Mesenchymal stem cell (in vitro differentiated cells and primary cell): ENCODE results near the gene SNAP47.

ENCODE experiments used
- DNase-seq: peaks from one replicate; pipeline ENCODE4 v3.0.0-alpha.2; 2013
- H2AFZ ChIP-seq: one replicate; pipeline ENCODE4 v1.6.1; 2013; ENCODE audit warnings: low read depth, mild to moderate bottlenecking, control low read depth, inconsistent platforms, low read length, moderate library complexity
- H2AK5ac ChIP-seq: 2 replicates; pipeline ENCODE4 v1.6.1; 2013; ENCODE audit warnings: low read length, moderate library complexity, mild to moderate bottlenecking, inconsistent platforms; ENCODE audit not compliant: severe bottlenecking
- H2BK120ac ChIP-seq: one replicate; pipeline ENCODE4 v1.6.1; 2013; ENCODE audit warnings: low read depth, mild to moderate bottlenecking, inconsistent platforms, low read length, moderate library complexity
- H2BK12ac ChIP-seq, 2 experiments: one replicate each; pipeline ENCODE4 v1.6.1; 2013; ENCODE audit warnings: inconsistent platforms in 2 of 2, low read length in 2 of 2, mild to moderate bottlenecking in 2 of 2, moderate library complexity in 2 of 2, control low read depth in 1 of 2
- H2BK15ac ChIP-seq: one replicate; pipeline ENCODE4 v1.6.1; 2013; ENCODE audit warnings: mild to moderate bottlenecking, low read depth, inconsistent platforms; ENCODE audit not compliant: poor library complexity, severe bottlenecking
- H2BK5ac ChIP-seq: 2 replicates; pipeline ENCODE4 v1.6.1; 2013; ENCODE audit warnings: low read depth, mild to moderate bottlenecking, low read length, control low read depth, inconsistent platforms; ENCODE audit not compliant: poor library complexity, severe bottlenecking
- H3K14ac ChIP-seq, 2 experiments: one replicate each; pipeline ENCODE4 v1.6.1; 2013; ENCODE audit warnings: inconsistent platforms in 2 of 2, low read length in 2 of 2, control low read depth in 1 of 2, mild to moderate bottlenecking in 1 of 2, moderate library complexity in 1 of 2
- H3K18ac ChIP-seq, 2 experiments: one replicate each; pipeline ENCODE4 v1.6.1; 2013; ENCODE audit warnings: inconsistent platforms in 2 of 2, low read length in 2 of 2, control low read depth in 1 of 2, low read depth in 1 of 2, mild to moderate bottlenecking in 1 of 2
- H3K23ac ChIP-seq, 2 experiments: one replicate each; pipeline ENCODE4 v1.6.1; 2013; ENCODE audit warnings: inconsistent platforms in 2 of 2, low read length in 2 of 2, mild to moderate bottlenecking in 2 of 2, moderate library complexity in 2 of 2, control low read depth in 1 of 2
- H3K27ac ChIP-seq: 2 replicates; pipeline ENCODE4 v1.5.1; 2013; ENCODE audit warnings: mild to moderate bottlenecking, moderate library complexity, low read length, control low read depth, inconsistent platforms; ENCODE audit not compliant: poor library complexity, severe bottlenecking
- H3K27me3 ChIP-seq, 2 experiments: 2 replicates each; pipeline versions ENCODE4 v1.6.1 to v1.7.0; 2013; ENCODE audit warnings: low read length in 2 of 2, mild to moderate bottlenecking in 2 of 2, moderate library complexity in 2 of 2, control low read depth in 1 of 2, inconsistent platforms in 1 of 2; ENCODE audit not compliant: control insufficient read depth in 1 of 2, insufficient read depth in 1 of 2
- H3K36me3 ChIP-seq, 2 experiments: 2 replicates each; pipeline versions ENCODE4 v1.6.1 to v1.7.0; 2013; ENCODE audit warnings: low read length in 2 of 2, control low read depth in 1 of 2, inconsistent platforms in 1 of 2, low read depth in 1 of 2, mild to moderate bottlenecking in 1 of 2; ENCODE audit not compliant: insufficient read depth in 2 of 2, control insufficient read depth in 1 of 2
- H3K4ac ChIP-seq, 2 experiments: one replicate each; pipeline ENCODE4 v1.6.1; 2013; ENCODE audit warnings: inconsistent platforms in 2 of 2, low read length in 2 of 2, mild to moderate bottlenecking in 2 of 2, moderate library complexity in 2 of 2, control low read depth in 1 of 2, low read depth in 1 of 2
- H3K4me1 ChIP-seq: 2 replicates; pipeline ENCODE4 v1.6.1; 2013; ENCODE audit warnings: low read depth, low read length, control low read depth; ENCODE audit not compliant: control insufficient read depth, insufficient read depth
- H3K4me2 ChIP-seq: 2 replicates; pipeline ENCODE4 v1.6.1; 2013; ENCODE audit warnings: low read length, mild to moderate bottlenecking, inconsistent platforms; ENCODE audit not compliant: poor library complexity, severe bottlenecking
- H3K4me3 ChIP-seq, 2 experiments: 2 replicates each; pipeline versions ENCODE4 v1.5.1 to v1.7.0; 2013; ENCODE audit warnings: low read length in 2 of 2, mild to moderate bottlenecking in 2 of 2, control low read depth in 1 of 2, low read depth in 1 of 2; ENCODE audit not compliant: insufficient read depth in 1 of 2
- H3K79me1 ChIP-seq: replicated peaks from 2 replicates; pipeline ENCODE4 v1.6.1; 2013; ENCODE audit warnings: mild to moderate bottlenecking, control low read depth, low read length, inconsistent platforms; ENCODE audit not compliant: poor library complexity, severe bottlenecking
- H3K9ac ChIP-seq: 2 replicates; pipeline ENCODE4 v1.7.0; 2013; ENCODE audit warnings: mild to moderate bottlenecking, low read length, moderate library complexity
- H3K9me3 ChIP-seq: 2 replicates; pipeline ENCODE4 v1.7.0; 2013; ENCODE audit warnings: mild to moderate bottlenecking, low read length; ENCODE audit not compliant: control insufficient read depth
- H4K8ac ChIP-seq: one replicate; pipeline ENCODE4 v1.6.1; 2013; ENCODE audit warnings: inconsistent platforms, mild to moderate bottlenecking, low read length, moderate library complexity
- H4K91ac ChIP-seq: one replicate; pipeline ENCODE4 v1.6.1; 2013; ENCODE audit warnings: mild to moderate bottlenecking, low read length, inconsistent platforms
- WGBS: methylation state at CpG from one replicate; pipeline ENCODE4 v1.1.7; 2013; ENCODE audit warnings: mixed read lengths; 5-methylcytosine and 5-hydroxymethylcytosine counted together

The SNAP47 gene

GRCh38 chr1:227757781-227758180, 22.5 kb downstream of the SNAP47 start:
- H3K27me3 ChIP-seq: no peaks in the 10 kb centered on the region
- H2BK120ac ChIP-seq: no peak overlapping the region
- H3K4me2 ChIP-seq: no peak overlapping the region
- no peak overlapping the region for H3K9ac ChIP-seq
- H2BK12ac ChIP-seq: no peak overlapping the region
- peaks cover 36 to 38% of the 10 kb centered on the region in 2 experiments for H3K36me3 ChIP-seq
- no peak overlapping the region for H3K14ac ChIP-seq
- H3K9me3 ChIP-seq: no peaks in the 10 kb centered on the region
- H4K8ac ChIP-seq: no peak overlapping the region
- no peak overlapping the region for H2BK15ac ChIP-seq
- H3K4me1 ChIP-seq: peaks cover 33% of the 10 kb centered on the region
- no peak overlapping the region for H3K4ac ChIP-seq
- H2BK5ac ChIP-seq: no peak overlapping the region
- H4K91ac ChIP-seq: no peak overlapping the region
- H3K79me1 ChIP-seq: peaks cover 54% of the 10 kb centered on the region
- DNase-seq: no peak
- no peak overlapping the region for H3K27ac ChIP-seq
- peak overlapping the region; percentile 0 for H2AK5ac ChIP-seq
- no peak overlapping the region for H3K4me3 ChIP-seq
- H3K23ac ChIP-seq: no peak overlapping the region
- 80% methylated on average over 2 of the region's 2 CpGs for WGBS
- H2AFZ ChIP-seq: no peak overlapping the region
- H3K18ac ChIP-seq: no peak overlapping the region

GRCh38 chr1:227758366-227758765, 23.1 kb downstream of the SNAP47 start:
- H4K8ac ChIP-seq: no peak overlapping the region
- 90% methylated on average over 6 of the region's 6 CpGs for WGBS
- H2BK120ac ChIP-seq: no peak overlapping the region
- H2AFZ ChIP-seq: no peak overlapping the region
- H3K14ac ChIP-seq: no peak overlapping the region
- H3K9me3 ChIP-seq: no peaks in the 10 kb centered on the region
- H2BK5ac ChIP-seq: no peak overlapping the region
- no peak overlapping the region for H2BK15ac ChIP-seq
- DNase-seq: no peak
- peaks cover 36 to 38% of the 10 kb centered on the region in 2 experiments for H3K36me3 ChIP-seq
- peak overlapping the region; percentile 24 for H2AK5ac ChIP-seq
- no peak overlapping the region for H3K18ac ChIP-seq
- no peak overlapping the region for H3K4ac ChIP-seq
- H3K23ac ChIP-seq: no peak overlapping the region
- no peak overlapping the region for H3K9ac ChIP-seq
- no peak overlapping the region for H2BK12ac ChIP-seq
- peaks cover 37% of the 10 kb centered on the region for H3K4me1 ChIP-seq
- H3K79me1 ChIP-seq: peaks cover 56% of the 10 kb centered on the region
- H4K91ac ChIP-seq: no peak overlapping the region
- no peak overlapping the region for H3K4me2 ChIP-seq
- H3K27ac ChIP-seq: no peak overlapping the region
- no peaks in the 10 kb centered on the region for H3K27me3 ChIP-seq
- no peak overlapping the region for H3K4me3 ChIP-seq

GRCh38 chr1:227759341-227760300, 24.4 kb downstream of the SNAP47 start:
- Histone ChIP-seq H2AK5ac (peak overlapping the region; percentile 64), H3K4me3 (peak overlapping the region in 1 of 2 experiments; percentile 40), H2BK15ac (peak overlapping the region; percentile 15), H3K36me3 (peaks cover 36% of the 10 kb centered on the region in 2 experiments), H3K27me3 (no peaks in the 10 kb centered on the region), H2BK12ac (peak overlapping the region in 1 of 2 experiments; percentile 48), H3K23ac (no peak overlapping the region), H2BK5ac (no peak overlapping the region), H3K9me3 (no peaks in the 10 kb centered on the region), H4K8ac (no peak overlapping the region), H2AFZ (no peak overlapping the region), H4K91ac (no peak overlapping the region), H3K27ac (peak overlapping the region; percentile 58), H3K14ac (no peak overlapping the region), H3K4ac (no peak overlapping the region), H3K4me1 (peaks cover 46% of the 10 kb centered on the region), H3K18ac (peak overlapping the region in 1 of 2 experiments; percentile 73), H3K79me1 (peaks cover 47% of the 10 kb centered on the region), H2BK120ac (no peak overlapping the region), H3K9ac (peak overlapping the region; percentile 35), H3K4me2 (no peak overlapping the region)
- peak; percentile 95 for DNase-seq
- 23% methylated on average over 15 of the region's 15 CpGs for WGBS

- peaks cover 50% of the 10 kb centered on the region for H3K4me1 ChIP-seq
- H3K4ac ChIP-seq: peak overlapping the region in 1 of 2 experiments; percentile 24
- no peak overlapping the region for H3K23ac ChIP-seq
- no peak overlapping the region for H2BK120ac ChIP-seq
- H4K8ac ChIP-seq: no peak overlapping the region
- H3K9me3 ChIP-seq: no peaks in the 10 kb centered on the region
- H3K14ac ChIP-seq: peak overlapping the region in 1 of 2 experiments; percentile 20
- WGBS: 92% methylated on average over 9 of the region's 9 CpGs
- H2BK5ac ChIP-seq: no peak overlapping the region
- H4K91ac ChIP-seq: no peak overlapping the region
- H2BK12ac ChIP-seq: peak overlapping the region; percentile 7 to 43
- DNase-seq: no peak
- no peak overlapping the region for H2BK15ac ChIP-seq
- H3K4me3 ChIP-seq: no peak overlapping the region
- H2AK5ac ChIP-seq: peak overlapping the region; percentile 57
- H3K27ac ChIP-seq: peak overlapping the region; percentile 58
- peaks cover 36 to 41% of the 10 kb centered on the region in 2 experiments for H3K36me3 ChIP-seq
- H3K79me1 ChIP-seq: peaks cover 46% of the 10 kb centered on the region
- H3K18ac ChIP-seq: peak overlapping the region in 1 of 2 experiments; percentile 73
- H3K27me3 ChIP-seq: no peaks in the 10 kb centered on the region
- no peak overlapping the region for H2AFZ ChIP-seq
- H3K9ac ChIP-seq: peak overlapping the region; percentile 35
- no peak overlapping the region for H3K4me2 ChIP-seq
Observed at GRCh38 chr1:227760377-227760776, 25.1 kb downstream of the SNAP47 start.
